ENCODE data around the gene OXNAD1.
"Not testable (repeated sequence)": the region's sequence is repeated elsewhere in the genome, so short reads cannot be mapped to it uniquely, and the experiment has no call there.

Gene OXNAD1

GRCh38 chr3:16300307-16300706 lies 35.3 kb downstream of the OXNAD1 start:
- Histone ChIP-seq H3K9me3 (ENCODE audit: insufficient read depth, low read depth, low read length) (peaks cover 9% of the 10 kb centered on the region), H3K9ac (ENCODE audit: low read depth, low read length) (peak overlapping the region; percentile 63; the same call in 1 of the 2 replicates), H3K27ac (ENCODE audit: low read length) (no peak overlapping the region), H3K4me3 (ENCODE audit: low read length) (no peak overlapping the region), H3K4me1 (ENCODE audit: insufficient read depth, low read length) (peaks cover 30% of the 10 kb centered on the region), H3K36me3 (ENCODE audit: insufficient read depth, low read depth, low read length) (peaks cover 53% of the 10 kb centered on the region), H3K27me3 (ENCODE audit: insufficient read depth, low read length) (no peaks in the 10 kb centered on the region)

- Histone ChIP-seq H3K4me1 (ENCODE audit: insufficient read depth, low read length) (peaks cover 30% of the 10 kb centered on the region), H3K4me3 (ENCODE audit: low read length) (no peak overlapping the region), H3K27ac (ENCODE audit: low read length) (peak overlapping the region; percentile 26), H3K9ac (ENCODE audit: low read depth, low read length) (peak overlapping the region; percentile 63; the same call in 1 of the 2 replicates), H3K9me3 (ENCODE audit: insufficient read depth, low read depth, low read length) (peaks cover 9% of the 10 kb centered on the region), H3K27me3 (ENCODE audit: insufficient read depth, low read length) (no peaks in the 10 kb centered on the region), H3K36me3 (ENCODE audit: insufficient read depth, low read depth, low read length) (peaks cover 52% of the 10 kb centered on the region)
These were observed 35.9 kb downstream of the OXNAD1 start for GRCh38 chr3:16300881-16301359.

- H3K36me3 ChIP-seq (ENCODE audit: insufficient read depth, low read depth, low read length), result peaks cover 52% of the 10 kb centered on the region
- H3K27me3 ChIP-seq (ENCODE audit: insufficient read depth, low read length), result no peaks in the 10 kb centered on the region
- peaks cover 8% of the 10 kb centered on the region for H3K9me3 ChIP-seq (ENCODE audit: insufficient read depth, low read depth, low read length)
- peak overlapping the region; percentile 34; the same call in 1 of the 2 replicates for H3K4me3 ChIP-seq (ENCODE audit: low read length)
- H3K9ac ChIP-seq (ENCODE audit: low read depth, low read length), result peak overlapping the region; percentile 63
- H3K4me1 ChIP-seq (ENCODE audit: insufficient read depth, low read length), result peaks cover 30% of the 10 kb centered on the region
- H3K27ac ChIP-seq (ENCODE audit: low read length), result peak overlapping the region; percentile 26
These were observed 36.5 kb downstream of the OXNAD1 start for GRCh38 chr3:16301507-16301906.

GRCh38 chr3:16302082-16302631 lies 37.1 kb downstream of the OXNAD1 start:
- Histone ChIP-seq H3K36me3 (ENCODE audit: insufficient read depth, low read depth, low read length) (peaks cover 50% of the 10 kb centered on the region), H3K4me1 (ENCODE audit: insufficient read depth, low read length) (peaks cover 30% of the 10 kb centered on the region), H3K27me3 (ENCODE audit: insufficient read depth, low read length) (no peaks in the 10 kb centered on the region), H3K9ac (ENCODE audit: low read depth, low read length) (peak overlapping the region; percentile 63), H3K27ac (ENCODE audit: low read length) (peak overlapping the region; percentile 26), H3K4me3 (ENCODE audit: low read length) (peak overlapping the region; percentile 34), H3K9me3 (ENCODE audit: insufficient read depth, low read depth, low read length) (peaks cover 2% of the 10 kb centered on the region)

- no peaks in the 10 kb centered on the region for H3K27me3 ChIP-seq (ENCODE audit: insufficient read depth, low read length)
- peak overlapping the region; percentile 34; the same call in 1 of the 2 replicates for H3K4me3 ChIP-seq (ENCODE audit: low read length)
- no peak overlapping the region for H3K27ac ChIP-seq (ENCODE audit: low read length)
- H3K9me3 ChIP-seq (ENCODE audit: insufficient read depth, low read depth, low read length), result no peaks in the 10 kb centered on the region
- H3K9ac ChIP-seq (ENCODE audit: low read depth, low read length), result no peak overlapping the region
- peaks cover 45% of the 10 kb centered on the region for H3K36me3 ChIP-seq (ENCODE audit: insufficient read depth, low read depth, low read length)
- peaks cover 30% of the 10 kb centered on the region for H3K4me1 ChIP-seq (ENCODE audit: insufficient read depth, low read length)
These were observed 38.1 kb downstream of the OXNAD1 start for GRCh38 chr3:16303037-16303575.

- H3K4me1 ChIP-seq (ENCODE audit: insufficient read depth, low read length), result peaks cover 30% of the 10 kb centered on the region
- H3K36me3 ChIP-seq (ENCODE audit: insufficient read depth, low read depth, low read length), result peaks cover 40% of the 10 kb centered on the region
- H3K4me3 ChIP-seq (ENCODE audit: low read length), result no peak overlapping the region
- H3K9ac ChIP-seq (ENCODE audit: low read depth, low read length), result no peak overlapping the region
- H3K9me3 ChIP-seq (ENCODE audit: insufficient read depth, low read depth, low read length), result no peaks in the 10 kb centered on the region
- no peak overlapping the region for H3K27ac ChIP-seq (ENCODE audit: low read length)
- no peaks in the 10 kb centered on the region for H3K27me3 ChIP-seq (ENCODE audit: insufficient read depth, low read length)
These were observed 39.3 kb downstream of the OXNAD1 start for GRCh38 chr3:16304061-16305010.

GRCh38 chr3:16305111-16305541 lies 40.1 kb downstream of the OXNAD1 start:
- Histone ChIP-seq H3K27ac (ENCODE audit: low read length) (no peak overlapping the region), H3K9ac (ENCODE audit: low read depth, low read length) (no peak overlapping the region), H3K4me3 (ENCODE audit: low read length) (no peak overlapping the region)

GRCh38 chr3:16307832-16308531 lies 43.0 kb downstream of the OXNAD1 start:
- peaks cover 6% of the 10 kb centered on the region; the same call in 1 of the 2 replicates for H3K4me1 ChIP-seq (ENCODE audit: insufficient read depth, low read length)

More at GRCh38 chr3:16305111-16305541, 40.1 kb downstream of the OXNAD1 start:
- Histone ChIP-seq H3K36me3 (ENCODE audit: insufficient read depth, low read depth, low read length) (peaks cover 40% of the 10 kb centered on the region), H3K27me3 (ENCODE audit: insufficient read depth, low read length) (no peaks in the 10 kb centered on the region), H3K4me1 (ENCODE audit: insufficient read depth, low read length) (peaks cover 30% of the 10 kb centered on the region), H3K9me3 (ENCODE audit: insufficient read depth, low read depth, low read length) (no peaks in the 10 kb centered on the region)

GRCh38 chr3:16308727-16309126 lies 43.7 kb downstream of the OXNAD1 start:
- no peak overlapping the region for H3K4me3 ChIP-seq (ENCODE audit: low read length)

More at GRCh38 chr3:16307832-16308531, 43.0 kb downstream of the OXNAD1 start:
- Histone ChIP-seq H3K27ac (ENCODE audit: low read length) (no peak overlapping the region), H3K9me3 (ENCODE audit: insufficient read depth, low read depth, low read length) (no peaks in the 10 kb centered on the region), H3K36me3 (ENCODE audit: insufficient read depth, low read depth, low read length) (peaks cover 38% of the 10 kb centered on the region), H3K27me3 (ENCODE audit: insufficient read depth, low read length) (no peaks in the 10 kb centered on the region), H3K4me3 (ENCODE audit: low read length) (no peak overlapping the region), H3K9ac (ENCODE audit: low read depth, low read length) (no peak overlapping the region)

GRCh38 chr3:16309558-16309957 lies 44.5 kb downstream of the OXNAD1 start:
- no peaks in the 10 kb centered on the region for H3K27me3 ChIP-seq (ENCODE audit: insufficient read depth, low read length)
- H3K4me1 ChIP-seq (ENCODE audit: insufficient read depth, low read length), result no peaks in the 10 kb centered on the region
- H3K9me3 ChIP-seq (ENCODE audit: insufficient read depth, low read depth, low read length), result no peaks in the 10 kb centered on the region
- no peak overlapping the region for H3K4me3 ChIP-seq (ENCODE audit: low read length)
- H3K9ac ChIP-seq (ENCODE audit: low read depth, low read length), result no peak overlapping the region
- H3K36me3 ChIP-seq (ENCODE audit: insufficient read depth, low read depth, low read length), result peaks cover 41% of the 10 kb centered on the region
- no peak overlapping the region for H3K27ac ChIP-seq (ENCODE audit: low read length)

More at GRCh38 chr3:16308727-16309126, 43.7 kb downstream of the OXNAD1 start:
- Histone ChIP-seq H3K27ac (ENCODE audit: low read length) (no peak overlapping the region), H3K27me3 (ENCODE audit: insufficient read depth, low read length) (no peaks in the 10 kb centered on the region), H3K9me3 (ENCODE audit: insufficient read depth, low read depth, low read length) (no peaks in the 10 kb centered on the region), H3K36me3 (ENCODE audit: insufficient read depth, low read depth, low read length) (peaks cover 39% of the 10 kb centered on the region), H3K4me1 (ENCODE audit: insufficient read depth, low read length) (no peaks in the 10 kb centered on the region), H3K9ac (ENCODE audit: low read depth, low read length) (no peak overlapping the region)

GRCh38 chr3:16310486-16310885 lies 45.5 kb downstream of the OXNAD1 start:
- not testable (repeated sequence) for H3K27ac ChIP-seq (ENCODE audit: low read length); H3K4me3 ChIP-seq (ENCODE audit: low read length)
- H3K36me3 ChIP-seq (ENCODE audit: insufficient read depth, low read depth, low read length), result peaks cover 34% of the 10 kb centered on the region

More at GRCh38 chr3:16310486-16310885, 45.5 kb downstream of the OXNAD1 start:
- not testable (repeated sequence) for H3K9ac ChIP-seq (ENCODE audit: low read depth, low read length); H3K9me3 ChIP-seq (ENCODE audit: insufficient read depth, low read depth, low read length); H3K27me3 ChIP-seq (ENCODE audit: insufficient read depth, low read length); H3K4me1 ChIP-seq (ENCODE audit: insufficient read depth, low read length)

Data from iPS-20b (cell line).